GM12878 (cell line): ENCODE data around the gene ZNF282.

Experiments used
- EGR1 ChIP-seq, 2 experiments: IDR thresholded peaks; 1 replicate in 1 of 2; 2 replicates in 1 of 2; pipeline ENCODE4 v1.6.1; 2011 to 2012; ENCODE audit warnings: low read depth in 2 of 2, low read length in 2 of 2, borderline replicate concordance in 1 of 2, mild to moderate bottlenecking in 1 of 2, moderate library complexity in 1 of 2
- POLR2AphosphoS5 ChIP-seq: IDR thresholded peaks from 2 replicates; pipeline ENCODE4 v1.6.1; 2011; ENCODE audit warnings: mild to moderate bottlenecking, low read length, inconsistent platforms
- TF ChIP-seq, protein P1 (sequence below): IDR thresholded peaks from 2 replicates; pipeline ENCODE4 v1.6.1; 2011; ENCODE audit warnings: low read depth, mild to moderate bottlenecking, low read length, moderate library complexity, borderline replicate concordance; ENCODE audit errors: extremely low read depth
- TF ChIP-seq, protein P2 (sequence below), 3 experiments: IDR thresholded peaks in 2 of 3; conservative IDR thresholded peaks in 1 of 3; 2 replicates each; pipeline ENCODE4 v1.5.1; 2011; ENCODE audit warnings: low read depth in 3 of 3, low read length in 3 of 3, mild to moderate bottlenecking in 3 of 3, control low read depth in 2 of 3, moderate library complexity in 2 of 3, inconsistent platforms in 1 of 3, mixed read lengths in 1 of 3; ENCODE audit not compliant: control insufficient read depth in 2 of 3, insufficient read depth in 1 of 3; ENCODE audit errors: extremely low read depth in 1 of 3
- TF ChIP-seq, protein P3 (sequence below): IDR thresholded peaks from 2 replicates; pipeline ENCODE4 v1.6.1; 2011; ENCODE audit warnings: borderline replicate concordance, low read depth, mild to moderate bottlenecking, moderate library complexity, mixed read lengths, low read length; ENCODE audit not compliant: insufficient read depth; ENCODE audit errors: extremely low read length

DNA sequence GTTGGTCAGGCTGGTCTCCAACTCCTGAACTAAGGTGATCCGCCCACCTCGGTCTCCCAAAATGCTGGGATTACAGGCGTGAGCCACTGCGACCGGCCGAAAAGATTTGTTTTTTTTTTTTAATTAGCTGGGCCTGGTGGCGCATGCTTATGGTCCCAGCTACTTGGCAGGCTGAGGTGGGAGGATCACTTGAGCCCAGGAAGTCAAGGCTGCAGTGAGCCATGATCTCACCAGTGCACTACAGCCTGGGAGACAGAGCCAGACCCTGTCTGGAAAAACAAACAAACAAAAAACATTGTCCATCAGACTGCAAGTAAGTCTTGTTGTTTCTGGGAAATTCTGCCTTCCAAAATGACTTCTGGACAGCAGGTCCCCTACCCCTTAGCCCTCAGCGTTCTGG is 27.8 kb downstream of the ZNF282 start:
- TF ChIP-seq POLR2AphosphoS5: no peak
- TF ChIP-seq, protein P1, sequence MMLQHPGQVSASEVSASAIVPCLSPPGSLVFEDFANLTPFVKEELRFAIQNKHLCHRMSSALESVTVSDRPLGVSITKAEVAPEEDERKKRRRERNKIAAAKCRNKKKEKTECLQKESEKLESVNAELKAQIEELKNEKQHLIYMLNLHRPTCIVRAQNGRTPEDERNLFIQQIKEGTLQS: no peak
- TF ChIP-seq, protein P2, sequence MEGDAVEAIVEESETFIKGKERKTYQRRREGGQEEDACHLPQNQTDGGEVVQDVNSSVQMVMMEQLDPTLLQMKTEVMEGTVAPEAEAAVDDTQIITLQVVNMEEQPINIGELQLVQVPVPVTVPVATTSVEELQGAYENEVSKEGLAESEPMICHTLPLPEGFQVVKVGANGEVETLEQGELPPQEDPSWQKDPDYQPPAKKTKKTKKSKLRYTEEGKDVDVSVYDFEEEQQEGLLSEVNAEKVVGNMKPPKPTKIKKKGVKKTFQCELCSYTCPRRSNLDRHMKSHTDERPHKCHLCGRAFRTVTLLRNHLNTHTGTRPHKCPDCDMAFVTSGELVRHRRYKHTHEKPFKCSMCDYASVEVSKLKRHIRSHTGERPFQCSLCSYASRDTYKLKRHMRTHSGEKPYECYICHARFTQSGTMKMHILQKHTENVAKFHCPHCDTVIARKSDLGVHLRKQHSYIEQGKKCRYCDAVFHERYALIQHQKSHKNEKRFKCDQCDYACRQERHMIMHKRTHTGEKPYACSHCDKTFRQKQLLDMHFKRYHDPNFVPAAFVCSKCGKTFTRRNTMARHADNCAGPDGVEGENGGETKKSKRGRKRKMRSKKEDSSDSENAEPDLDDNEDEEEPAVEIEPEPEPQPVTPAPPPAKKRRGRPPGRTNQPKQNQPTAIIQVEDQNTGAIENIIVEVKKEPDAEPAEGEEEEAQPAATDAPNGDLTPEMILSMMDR (IDR thresholded peaks at IDR 0.05 in 2 of 3, conservative IDR thresholded peaks at IDR 0.05 in 1 of 3; ENCODE audit: control insufficient read depth in 2 of 3, extremely low read depth in 1 of 3, insufficient read depth in 1 of 3, low read depth in 3 of 3, low read length in 3 of 3): no peak
- no peak for TF ChIP-seq EGR1 (IDR thresholded peaks at IDR 0.05; ENCODE audit: borderline replicate concordance in 1 of 2, low read depth in 2 of 2, low read length in 2 of 2)
- TF ChIP-seq, protein P3, sequence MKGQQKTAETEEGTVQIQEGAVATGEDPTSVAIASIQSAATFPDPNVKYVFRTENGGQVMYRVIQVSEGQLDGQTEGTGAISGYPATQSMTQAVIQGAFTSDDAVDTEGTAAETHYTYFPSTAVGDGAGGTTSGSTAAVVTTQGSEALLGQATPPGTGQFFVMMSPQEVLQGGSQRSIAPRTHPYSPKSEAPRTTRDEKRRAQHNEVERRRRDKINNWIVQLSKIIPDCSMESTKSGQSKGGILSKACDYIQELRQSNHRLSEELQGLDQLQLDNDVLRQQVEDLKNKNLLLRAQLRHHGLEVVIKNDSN: no peak
